Measurements from ENCODE around the gene RIMBP2.

DNA sequence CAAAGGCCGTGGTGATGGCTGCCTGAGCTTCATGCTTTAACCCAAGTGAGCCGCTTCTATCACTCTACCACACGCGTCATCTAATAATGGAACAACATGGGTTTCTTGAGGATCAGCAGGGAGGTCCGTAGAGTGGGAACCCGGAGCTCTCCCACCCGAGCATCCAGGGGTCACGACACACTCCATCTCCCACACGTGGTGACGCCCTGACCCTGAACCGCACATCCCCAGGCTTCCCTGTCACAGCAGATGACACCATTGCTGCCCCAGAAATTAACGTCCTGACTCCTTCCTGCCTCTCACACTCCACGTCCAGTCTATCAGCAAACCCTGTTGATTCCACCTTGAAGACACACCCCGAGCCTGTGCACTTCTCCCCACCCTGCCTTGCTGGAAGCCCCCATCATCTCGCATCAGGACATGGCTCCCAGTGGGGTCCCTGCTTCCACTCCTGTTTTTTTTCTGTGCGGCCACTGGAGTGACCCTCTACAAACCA is 215.2 kb downstream of the RIMBP2 start:
- TF ChIP-seq, protein P1, sequence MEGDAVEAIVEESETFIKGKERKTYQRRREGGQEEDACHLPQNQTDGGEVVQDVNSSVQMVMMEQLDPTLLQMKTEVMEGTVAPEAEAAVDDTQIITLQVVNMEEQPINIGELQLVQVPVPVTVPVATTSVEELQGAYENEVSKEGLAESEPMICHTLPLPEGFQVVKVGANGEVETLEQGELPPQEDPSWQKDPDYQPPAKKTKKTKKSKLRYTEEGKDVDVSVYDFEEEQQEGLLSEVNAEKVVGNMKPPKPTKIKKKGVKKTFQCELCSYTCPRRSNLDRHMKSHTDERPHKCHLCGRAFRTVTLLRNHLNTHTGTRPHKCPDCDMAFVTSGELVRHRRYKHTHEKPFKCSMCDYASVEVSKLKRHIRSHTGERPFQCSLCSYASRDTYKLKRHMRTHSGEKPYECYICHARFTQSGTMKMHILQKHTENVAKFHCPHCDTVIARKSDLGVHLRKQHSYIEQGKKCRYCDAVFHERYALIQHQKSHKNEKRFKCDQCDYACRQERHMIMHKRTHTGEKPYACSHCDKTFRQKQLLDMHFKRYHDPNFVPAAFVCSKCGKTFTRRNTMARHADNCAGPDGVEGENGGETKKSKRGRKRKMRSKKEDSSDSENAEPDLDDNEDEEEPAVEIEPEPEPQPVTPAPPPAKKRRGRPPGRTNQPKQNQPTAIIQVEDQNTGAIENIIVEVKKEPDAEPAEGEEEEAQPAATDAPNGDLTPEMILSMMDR (optimal IDR thresholded peaks at IDR 0.05 in 1 of 3, IDR thresholded peaks at IDR 0.05 in 1 of 3, conservative IDR thresholded peaks at IDR 0.05 in 1 of 3; ENCODE audit: extremely low read depth in 1 of 3, insufficient read depth in 2 of 3, low read length in 3 of 3): no peak
- TF ChIP-seq EZH2 (IDR thresholded peaks at IDR 0.05; ENCODE audit: low read length): no peak
